ENCODE data around the gene ZNF33B.

The ZNF33B gene

GRCh38 chr10:42637648-42638054 lies 719 bp downstream of the ZNF33B start:
- TF ChIP-seq ZNF8 (CRISPR knock-in tag; IDR thresholded peaks at IDR 0.05) = no peak
- no peak for TF ChIP-seq ZC3H10 (CRISPR knock-in tag; IDR thresholded peaks at IDR 0.05)
- TF ChIP-seq ZFP3 (CRISPR knock-in tag; IDR thresholded peaks at IDR 0.05) = no peak
- no peak for TF ChIP-seq SNAI2 (CRISPR knock-in tag; IDR thresholded peaks at IDR 0.05)
- TF ChIP-seq ARNTL (CRISPR knock-in tag; IDR thresholded peaks at IDR 0.05; ENCODE audit: borderline replicate concordance, low read depth) = no peak
- ATAC-seq = no peak

GRCh38 chr10:42637142-42637541 lies 1.2 kb downstream of the ZNF33B start:
- TF ChIP-seq PATZ1 (CRISPR knock-in tag; IDR thresholded peaks at IDR 0.05; ENCODE audit: borderline replicate concordance) = no peak
- TF ChIP-seq ARNTL (CRISPR knock-in tag; IDR thresholded peaks at IDR 0.05; ENCODE audit: borderline replicate concordance, low read depth) = no peak
- TF ChIP-seq PPARA (CRISPR knock-in tag; IDR thresholded peaks at IDR 0.05; ENCODE audit: borderline replicate concordance) = no peak
- TF ChIP-seq GLIS3 (CRISPR knock-in tag; IDR thresholded peaks at IDR 0.05) = no peak
- TF ChIP-seq TCF4 (CRISPR knock-in tag; IDR thresholded peaks at IDR 0.05; ENCODE audit: borderline replicate concordance) = no peak
- TF ChIP-seq ESRRG (CRISPR knock-in tag; IDR thresholded peaks at IDR 0.05) = no peak
- TF ChIP-seq RARB (CRISPR knock-in tag; IDR thresholded peaks at IDR 0.05) = no peak
- TF ChIP-seq OSR1 (CRISPR knock-in tag; IDR thresholded peaks at IDR 0.05) = no peak
- no peak for TF ChIP-seq CREB5 (CRISPR knock-in tag; IDR thresholded peaks at IDR 0.05; ENCODE audit: low read depth)
- TF ChIP-seq ZFP30 (CRISPR knock-in tag; IDR thresholded peaks at IDR 0.05) = no peak
- no peak for TF ChIP-seq POU6F1 (CRISPR knock-in tag; IDR thresholded peaks at IDR 0.05; ENCODE audit: borderline replicate concordance, low read depth)
- TF ChIP-seq ZNF8 (CRISPR knock-in tag; IDR thresholded peaks at IDR 0.05) = no peak
- TF ChIP-seq TOX (CRISPR knock-in tag; IDR thresholded peaks at IDR 0.05; ENCODE audit: borderline replicate concordance) = no peak
- no peak for TF ChIP-seq BACH2 (CRISPR knock-in tag; IDR thresholded peaks at IDR 0.05; ENCODE audit: borderline replicate concordance)
- TF ChIP-seq ZNF565 (CRISPR knock-in tag; conservative IDR thresholded peaks at IDR 0.05; ENCODE audit: low read depth) = no peak
- no peak for TF ChIP-seq CSRNP3 (CRISPR knock-in tag; IDR thresholded peaks at IDR 0.05)
- TF ChIP-seq SNAI2 (CRISPR knock-in tag; IDR thresholded peaks at IDR 0.05) = no peak
- ATAC-seq = no peak

GRCh38 chr10:42635098-42635497 lies 3.3 kb downstream of the ZNF33B start:
- TF ChIP-seq OSR1 (CRISPR knock-in tag; IDR thresholded peaks at IDR 0.05) (no peak), ESRRG (CRISPR knock-in tag; IDR thresholded peaks at IDR 0.05) (no peak)
- no peak for ATAC-seq

- no peak for ATAC-seq
- no peak for TF ChIP-seq ISL1 (CRISPR knock-in tag; IDR thresholded peaks at IDR 0.05)
- no peak for TF ChIP-seq TOX (CRISPR knock-in tag; IDR thresholded peaks at IDR 0.05; ENCODE audit: borderline replicate concordance)
- TF ChIP-seq CREB5 (CRISPR knock-in tag; IDR thresholded peaks at IDR 0.05; ENCODE audit: low read depth) = no peak
- no peak for TF ChIP-seq ARNTL (CRISPR knock-in tag; IDR thresholded peaks at IDR 0.05; ENCODE audit: borderline replicate concordance, low read depth)
- no peak for TF ChIP-seq ZNF70 (CRISPR knock-in tag; IDR thresholded peaks at IDR 0.05)
- no peak for TF ChIP-seq ESRRG (CRISPR knock-in tag; IDR thresholded peaks at IDR 0.05)
- TF ChIP-seq PPARA (CRISPR knock-in tag; IDR thresholded peaks at IDR 0.05; ENCODE audit: borderline replicate concordance) = no peak
- no peak for TF ChIP-seq ZC3H10 (CRISPR knock-in tag; IDR thresholded peaks at IDR 0.05)
- no peak for TF ChIP-seq TCF4 (CRISPR knock-in tag; IDR thresholded peaks at IDR 0.05; ENCODE audit: borderline replicate concordance)
These were observed 5.8 kb downstream of the ZNF33B start for GRCh38 chr10:42632564-42632963.

Measured in SK-N-SH treated with all-trans-retinoic acid at 6 μM for 48 hours (cell line).